Measurements from ENCODE around the gene PLPPR5.

PLPPR5 gene

DNA sequence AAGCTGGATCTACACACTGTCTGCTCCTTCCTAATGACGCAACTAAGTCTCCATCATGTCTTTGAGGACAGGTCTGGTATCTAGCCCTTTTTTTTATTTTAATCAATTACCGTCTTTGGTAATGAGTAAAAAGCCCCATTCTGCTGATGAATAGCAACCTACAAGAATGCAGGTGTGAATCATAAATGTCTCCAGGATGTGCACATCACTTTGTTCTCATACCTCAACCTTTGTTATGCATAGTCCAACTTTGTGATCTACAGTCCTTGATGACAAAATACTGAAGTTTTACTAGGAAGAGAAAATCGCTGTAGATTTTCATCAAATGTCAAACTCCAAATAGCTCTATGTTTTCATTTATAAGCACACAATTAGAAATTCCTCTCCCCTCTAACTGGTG, 39.3 kb downstream of the PLPPR5 start:
- DNase-seq: no peak
- Histone ChIP-seq H3F3A (ENCODE audit: insufficient read depth, low read length) (no peaks in the 10 kb centered on the region), H3K79me2 (ENCODE audit: low read length) (no peaks in the 10 kb centered on the region), H3K4me2 (ENCODE audit: low read depth, low read length) (no peak overlapping the region), H2AFZ (ENCODE audit: low read length) (no peak overlapping the region), H3K9me3 (replicated peaks; ENCODE audit: insufficient read depth, low read length) (no peaks in the 10 kb centered on the region), H3K4me3 (ENCODE audit: low read length) (no peak overlapping the region), H4K20me1 (ENCODE audit: insufficient read depth, low read length) (no peaks in the 10 kb centered on the region), H3K4me1 (ENCODE audit: low read length) (no peaks in the 10 kb centered on the region), H3K36me3 (replicated peaks; ENCODE audit: insufficient read depth, low read length) (no peaks in the 10 kb centered on the region), H3K9me2 (replicated peaks; ENCODE audit: insufficient read depth, low read length) (no peaks in the 10 kb centered on the region), H3K27me3 (replicated peaks; ENCODE audit: insufficient read depth, low read length) (no peaks in the 10 kb centered on the region), H3K27ac (ENCODE audit: low read length) (no peak overlapping the region), H3K9ac (ENCODE audit: low read length) (no peak overlapping the region)
- TF ChIP-seq EZH2 (optimal IDR thresholded peaks at IDR 0.05; ENCODE audit: low read depth, low read length) (no peak), EZH2phosphoT487 (IDR thresholded peaks at IDR 0.05; ENCODE audit: low read length) (no peak)
- TF ChIP-seq, protein P1, sequence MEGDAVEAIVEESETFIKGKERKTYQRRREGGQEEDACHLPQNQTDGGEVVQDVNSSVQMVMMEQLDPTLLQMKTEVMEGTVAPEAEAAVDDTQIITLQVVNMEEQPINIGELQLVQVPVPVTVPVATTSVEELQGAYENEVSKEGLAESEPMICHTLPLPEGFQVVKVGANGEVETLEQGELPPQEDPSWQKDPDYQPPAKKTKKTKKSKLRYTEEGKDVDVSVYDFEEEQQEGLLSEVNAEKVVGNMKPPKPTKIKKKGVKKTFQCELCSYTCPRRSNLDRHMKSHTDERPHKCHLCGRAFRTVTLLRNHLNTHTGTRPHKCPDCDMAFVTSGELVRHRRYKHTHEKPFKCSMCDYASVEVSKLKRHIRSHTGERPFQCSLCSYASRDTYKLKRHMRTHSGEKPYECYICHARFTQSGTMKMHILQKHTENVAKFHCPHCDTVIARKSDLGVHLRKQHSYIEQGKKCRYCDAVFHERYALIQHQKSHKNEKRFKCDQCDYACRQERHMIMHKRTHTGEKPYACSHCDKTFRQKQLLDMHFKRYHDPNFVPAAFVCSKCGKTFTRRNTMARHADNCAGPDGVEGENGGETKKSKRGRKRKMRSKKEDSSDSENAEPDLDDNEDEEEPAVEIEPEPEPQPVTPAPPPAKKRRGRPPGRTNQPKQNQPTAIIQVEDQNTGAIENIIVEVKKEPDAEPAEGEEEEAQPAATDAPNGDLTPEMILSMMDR (IDR thresholded peaks at IDR 0.05; ENCODE audit: low read length): no peak

DNA sequence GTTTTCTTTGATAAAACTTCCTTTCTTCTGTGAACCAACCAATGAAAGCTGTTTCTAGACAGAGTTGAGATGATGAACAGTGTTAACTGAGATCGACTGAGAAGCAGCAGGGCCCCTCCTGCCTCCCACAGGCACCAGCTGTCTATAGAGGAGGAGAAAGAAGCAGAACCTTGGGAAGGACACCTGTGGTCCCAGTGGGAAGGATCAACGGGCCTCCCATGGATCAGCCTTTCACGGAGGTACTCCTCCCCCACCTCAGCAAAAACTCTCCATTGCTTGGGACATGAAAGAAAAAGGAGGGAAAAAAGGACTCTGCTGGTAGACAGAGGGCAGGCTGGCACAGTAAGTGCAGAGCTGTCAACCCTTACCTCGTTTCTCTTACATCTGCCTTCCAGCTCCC, 40.5 kb downstream of the PLPPR5 start:
- Histone ChIP-seq H3K27ac (ENCODE audit: low read length) (no peak overlapping the region), H3K9me3 (replicated peaks; ENCODE audit: insufficient read depth, low read length) (no peaks in the 10 kb centered on the region), H3K4me1 (ENCODE audit: low read length) (no peaks in the 10 kb centered on the region), H4K20me1 (ENCODE audit: insufficient read depth, low read length) (no peaks in the 10 kb centered on the region), H3K79me2 (ENCODE audit: low read length) (no peaks in the 10 kb centered on the region), H3F3A (ENCODE audit: insufficient read depth, low read length) (no peaks in the 10 kb centered on the region), H3K4me2 (ENCODE audit: low read depth, low read length) (no peak overlapping the region), H3K4me3 (ENCODE audit: low read length) (no peak overlapping the region), H3K27me3 (replicated peaks; ENCODE audit: insufficient read depth, low read length) (no peaks in the 10 kb centered on the region), H3K36me3 (replicated peaks; ENCODE audit: insufficient read depth, low read length) (no peaks in the 10 kb centered on the region), H2AFZ (ENCODE audit: low read length) (no peak overlapping the region), H3K9ac (ENCODE audit: low read length) (no peak overlapping the region), H3K9me2 (replicated peaks; ENCODE audit: insufficient read depth, low read length) (no peaks in the 10 kb centered on the region)
- no peak for DNase-seq
- TF ChIP-seq EZH2 (optimal IDR thresholded peaks at IDR 0.05; ENCODE audit: low read depth, low read length) (no peak), EZH2phosphoT487 (IDR thresholded peaks at IDR 0.05; ENCODE audit: low read length) (no peak)
- TF ChIP-seq, protein P1 (IDR thresholded peaks at IDR 0.05; ENCODE audit: low read length): no peak

DNA sequence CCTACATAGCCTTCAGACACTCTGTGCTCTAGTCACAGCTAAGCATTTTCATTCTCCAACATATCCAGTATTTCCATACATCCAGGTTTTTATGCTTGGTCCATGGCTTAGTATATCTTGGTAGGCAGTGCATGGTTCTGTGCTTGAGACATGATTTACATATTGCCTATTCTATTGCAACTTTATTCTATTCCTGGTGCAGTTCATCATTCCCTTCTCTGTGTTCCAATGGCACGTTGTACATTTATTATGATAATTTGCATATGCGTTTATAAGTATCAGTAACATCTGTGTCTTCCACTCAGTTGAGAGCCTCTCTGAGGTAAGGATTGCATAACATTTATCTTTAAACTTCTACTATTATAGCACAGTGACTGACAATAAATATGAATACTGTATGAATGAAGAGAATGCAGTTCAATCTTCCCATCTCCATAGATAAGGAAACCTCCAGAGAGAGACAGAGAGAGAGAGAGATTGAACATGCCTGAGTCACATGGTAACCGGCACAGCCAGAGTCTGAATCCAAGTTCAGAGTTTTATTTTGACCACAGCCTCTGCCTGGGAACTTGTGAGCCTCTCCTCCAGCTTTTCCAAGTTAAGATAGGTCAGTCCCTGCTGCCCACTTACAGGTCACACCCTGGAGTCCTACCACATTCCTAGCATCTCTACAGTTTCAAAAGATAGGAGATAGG, 41.5 kb downstream of the PLPPR5 start:
- H3K79me2 ChIP-seq (ENCODE audit: low read length): no peaks in the 10 kb centered on the region
- H3K4me3 ChIP-seq (ENCODE audit: low read length): no peak overlapping the region
- DNase-seq: no peak
- H3K9ac ChIP-seq (ENCODE audit: low read length): no peak overlapping the region
- no peaks in the 10 kb centered on the region for H3K9me3 ChIP-seq (replicated peaks; ENCODE audit: insufficient read depth, low read length)
- H3K4me1 ChIP-seq (ENCODE audit: low read length): no peaks in the 10 kb centered on the region
- H3K36me3 ChIP-seq (replicated peaks; ENCODE audit: insufficient read depth, low read length): no peaks in the 10 kb centered on the region
- no peaks in the 10 kb centered on the region for H3F3A ChIP-seq (ENCODE audit: insufficient read depth, low read length)
- H4K20me1 ChIP-seq (ENCODE audit: insufficient read depth, low read length): no peaks in the 10 kb centered on the region
- no peak for TF ChIP-seq EZH2 (optimal IDR thresholded peaks at IDR 0.05; ENCODE audit: low read depth, low read length)
- no peak for TF ChIP-seq EZH2phosphoT487 (IDR thresholded peaks at IDR 0.05; ENCODE audit: low read length)
- TF ChIP-seq, protein P1 (IDR thresholded peaks at IDR 0.05; ENCODE audit: low read length): no peak
- no peaks in the 10 kb centered on the region for H3K9me2 ChIP-seq (replicated peaks; ENCODE audit: insufficient read depth, low read length)
- H3K27ac ChIP-seq (ENCODE audit: low read length): no peak overlapping the region
- H3K27me3 ChIP-seq (replicated peaks; ENCODE audit: insufficient read depth, low read length): no peaks in the 10 kb centered on the region
- no peak overlapping the region for H3K4me2 ChIP-seq (ENCODE audit: low read depth, low read length)
- H2AFZ ChIP-seq (ENCODE audit: low read length): no peak overlapping the region
